Measurements from ENCODE around the gene VWA3B.

VWA3B gene

GRCh38 chr2:98348066-98348561 is 261.1 kb downstream of the VWA3B start:
- no peak for DNase-seq

GRCh38 chr2:98350411-98350810 is 263.4 kb downstream of the VWA3B start:
- no peak for DNase-seq

DNA sequence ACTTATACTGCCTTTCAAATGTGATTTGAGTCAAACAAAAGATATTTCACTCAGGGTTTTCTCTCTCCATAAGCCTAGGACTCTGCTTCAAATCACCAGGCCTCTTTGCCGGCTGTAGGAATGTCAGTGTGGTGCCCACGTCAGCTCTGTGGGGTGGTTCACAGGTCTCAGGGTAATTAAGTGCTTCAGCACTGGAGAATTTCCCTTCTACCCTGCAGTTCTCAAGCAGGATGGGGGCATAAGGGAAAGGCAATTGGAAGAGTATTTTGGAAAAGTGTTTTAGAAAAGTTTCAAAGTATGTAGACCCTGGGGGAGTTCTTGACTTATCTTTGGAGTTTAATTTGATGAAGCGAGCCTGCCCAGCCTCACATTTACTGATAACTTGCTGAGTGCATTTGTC is 268.9 kb downstream of the VWA3B start:
- DNase-seq = no peak

- no peak for DNase-seq
These were observed 269.8 kb downstream of the VWA3B start for GRCh38 chr2:98356729-98357128.

DNA sequence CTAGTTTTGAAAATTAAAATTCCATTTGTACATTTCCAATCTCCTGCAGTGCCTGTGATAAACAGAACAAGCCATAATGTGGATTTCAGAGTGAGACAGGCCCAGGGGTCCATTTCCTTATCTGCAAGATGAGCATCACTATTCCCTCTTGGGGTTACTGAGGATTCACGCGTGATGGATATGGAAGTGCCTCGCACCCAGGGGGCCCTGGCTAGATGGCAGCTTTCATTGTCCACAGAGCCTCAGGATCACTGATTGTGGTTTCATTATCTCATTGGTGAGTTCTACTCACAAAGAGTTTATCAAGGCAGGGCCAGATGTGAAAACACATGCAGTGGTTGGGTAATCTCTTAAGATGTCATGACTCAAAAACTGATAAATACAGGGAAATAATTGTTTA is 270.9 kb downstream of the VWA3B start:
- DNase-seq = no peak

DNA sequence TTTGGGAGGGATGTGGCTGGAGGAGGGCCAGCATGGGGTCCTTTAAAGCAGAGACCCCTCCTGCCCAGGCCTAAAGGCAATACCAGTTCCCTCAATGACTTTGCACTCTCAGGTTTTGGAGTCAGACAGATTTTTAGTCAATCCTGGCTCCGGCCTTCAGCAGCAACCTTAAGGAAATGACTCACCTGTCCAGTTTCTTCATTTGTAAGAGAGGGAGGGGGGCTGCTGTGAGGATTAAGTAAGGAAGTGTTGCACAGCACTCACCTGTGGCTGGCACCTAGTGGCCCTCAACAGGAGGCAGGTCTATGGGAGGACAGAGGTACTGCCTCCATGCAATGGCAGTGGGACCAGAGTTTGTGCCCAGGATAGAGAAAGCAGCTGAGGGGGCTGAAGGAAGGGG is 273.0 kb downstream of the VWA3B start:
- no peak for DNase-seq

Measured in hematopoietic multipotent progenitor cell treated with erythropoietin and hydrocortisone succinate and interleukin-3 and kit ligand, for 6 days (in vitro differentiated cells).